ENCODE results near the gene HLA-DOB. TPM values are rescaled to one million over a fixed set of nuclear protein-coding genes. Genes with fewer than 3 reads are reported as not detected.
"Not testable (repeated sequence)": the region's sequence is repeated elsewhere in the genome, so short reads cannot be mapped to it uniquely, and the experiment has no call there.

HLA-DOB gene
- total RNA-seq, 1 experiment from 2014 or later: not detected

GRCh38 chr6:32815115-32815514, 1.7 kb downstream of the HLA-DOB start:
- DNase-seq (ENCODE audit: low spot score): no peak

- DNase-seq (ENCODE audit: low spot score): no peak
Observed at GRCh38 chr6:32814145-32814544, 2.7 kb downstream of the HLA-DOB start.

DNA sequence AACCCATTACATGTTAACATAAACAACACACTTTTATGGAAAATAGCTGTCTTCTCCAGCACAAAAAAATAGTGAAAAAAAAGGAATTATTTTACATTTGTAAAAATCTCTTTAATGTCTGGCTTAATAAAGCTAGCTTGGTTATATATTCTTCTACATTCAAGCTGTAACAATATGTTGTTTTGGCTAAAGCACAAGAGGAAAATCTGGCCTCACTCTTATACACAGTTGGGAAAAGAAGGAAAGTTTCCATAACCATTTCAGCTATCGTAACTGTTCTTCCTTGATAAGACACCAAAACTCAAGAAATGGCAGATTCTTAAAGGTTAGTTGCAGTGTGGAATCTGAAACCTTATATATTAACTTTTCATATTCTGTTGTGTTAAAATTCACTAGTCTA, 7.6 kb downstream of the HLA-DOB start:
- no peak for DNase-seq (ENCODE audit: low spot score)

DNA sequence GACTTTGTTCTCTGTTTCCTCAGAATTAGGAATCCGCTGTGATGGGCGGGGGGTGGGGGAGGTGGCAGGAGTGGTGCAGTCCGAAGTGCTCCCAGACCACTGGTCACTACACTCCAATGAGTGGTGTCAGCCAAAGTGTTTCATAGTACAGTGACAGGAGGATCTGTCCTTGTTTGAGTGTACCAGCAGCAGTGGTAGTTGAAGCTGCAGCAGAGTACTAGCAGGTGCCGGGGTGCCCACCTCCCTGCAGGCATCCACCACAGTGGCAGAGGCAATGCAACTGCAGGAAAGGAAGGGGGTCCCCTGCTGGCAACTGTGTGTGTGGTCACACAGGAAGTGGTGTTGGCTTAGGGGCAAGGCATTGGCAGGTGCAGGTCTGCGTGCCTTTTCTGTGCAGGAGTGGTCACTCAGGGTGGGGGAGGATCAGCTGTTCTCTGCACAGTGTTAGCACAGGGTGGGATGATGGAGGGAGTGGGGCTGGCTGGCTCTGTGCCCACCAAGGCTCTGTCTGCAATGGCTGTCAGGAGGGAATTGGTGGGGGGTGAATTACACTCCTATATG, 9.7 kb downstream of the HLA-DOB start:
- DNase-seq (ENCODE audit: low spot score): no peak

DNA sequence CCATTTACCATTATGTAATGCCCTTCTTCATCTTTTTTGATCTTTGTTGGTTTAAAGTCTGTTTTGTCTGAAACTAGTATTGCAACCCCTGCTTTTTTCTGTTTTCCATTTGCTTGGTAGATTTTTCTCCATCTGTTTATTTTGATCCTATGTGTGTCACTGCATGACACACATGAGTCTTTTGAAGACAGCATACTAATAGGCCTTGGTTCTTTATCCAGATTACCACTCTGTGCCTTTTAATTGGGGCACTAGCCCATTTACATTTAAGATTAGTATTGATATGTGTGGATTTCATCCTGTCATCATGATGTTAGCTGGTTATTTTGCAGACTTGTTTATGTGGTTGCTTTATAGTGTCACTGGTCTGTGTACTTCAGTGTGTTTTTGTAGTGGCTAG, 11.4 kb downstream of the HLA-DOB start:
- not testable (repeated sequence) for DNase-seq (ENCODE audit: low spot score)

DNA sequence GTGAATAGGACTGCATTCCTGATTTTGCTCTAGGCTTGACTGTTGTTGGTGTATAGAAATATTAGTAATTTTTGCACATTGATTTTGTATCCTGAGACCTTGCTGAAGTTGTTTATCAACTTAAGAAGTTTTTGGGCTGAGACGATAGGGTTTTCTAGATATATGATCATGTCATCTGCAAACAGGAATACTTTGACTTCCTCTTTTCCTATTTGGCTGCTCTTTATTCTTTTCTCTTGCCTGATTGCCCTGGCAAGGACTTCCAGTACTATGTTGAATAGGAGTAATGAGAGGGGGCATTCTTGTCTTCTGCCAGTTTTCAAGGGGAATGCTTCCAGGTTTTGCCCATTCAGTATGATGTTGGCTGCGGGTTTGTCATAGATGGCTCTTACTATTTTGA, 13.4 kb downstream of the HLA-DOB start:
- no peak for DNase-seq (ENCODE audit: low spot score)

DNA sequence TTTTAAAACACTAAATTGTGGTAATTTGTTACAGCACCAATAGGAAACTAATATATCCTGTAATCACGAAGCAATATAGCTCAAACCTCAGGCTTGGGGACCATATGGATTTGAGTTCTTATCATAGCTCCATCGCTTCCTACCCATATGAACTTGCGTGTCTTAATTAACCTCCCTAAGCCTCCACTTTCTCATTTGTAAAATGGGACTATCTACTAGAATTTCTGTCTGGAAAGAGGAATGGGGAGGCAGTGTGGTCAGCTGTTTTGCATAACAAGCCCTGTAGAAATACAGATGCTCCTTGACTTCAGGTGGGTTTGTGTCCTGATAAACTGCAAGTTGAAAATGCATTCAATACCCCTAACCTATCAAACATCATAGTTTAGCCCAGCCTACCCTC, 17.1 kb downstream of the HLA-DOB start:
- DNase-seq (ENCODE audit: low spot score): no peak

- DNase-seq (ENCODE audit: low spot score): no peak
Observed at GRCh38 chr6:32799168-32799567, 17.6 kb downstream of the HLA-DOB start.

GRCh38 chr6:32796848-32797776, 19.7 kb downstream of the HLA-DOB start:
- peak; percentile 61 for DNase-seq (ENCODE audit: low spot score)

DNA sequence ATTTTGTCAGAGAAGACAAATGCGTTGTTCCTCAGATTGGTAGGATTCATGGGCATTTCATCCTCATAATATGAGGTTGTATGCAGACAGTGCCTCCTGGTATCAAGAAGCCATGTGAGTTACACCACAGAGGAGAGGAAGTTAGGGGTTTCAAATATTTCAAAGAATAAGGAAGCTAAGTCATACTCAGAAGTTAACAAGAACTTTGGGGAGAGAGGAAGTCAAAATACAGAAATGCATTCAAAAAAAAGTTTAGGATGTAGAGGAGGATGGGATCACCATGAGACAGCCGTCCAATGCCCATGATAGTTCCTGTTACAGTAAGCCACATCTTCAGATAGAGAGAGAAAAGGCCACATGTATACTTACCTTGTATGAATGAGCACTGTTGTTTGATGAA, 22.3 kb downstream of the HLA-DOB start:
- no peak for DNase-seq (ENCODE audit: low spot score)

DNA sequence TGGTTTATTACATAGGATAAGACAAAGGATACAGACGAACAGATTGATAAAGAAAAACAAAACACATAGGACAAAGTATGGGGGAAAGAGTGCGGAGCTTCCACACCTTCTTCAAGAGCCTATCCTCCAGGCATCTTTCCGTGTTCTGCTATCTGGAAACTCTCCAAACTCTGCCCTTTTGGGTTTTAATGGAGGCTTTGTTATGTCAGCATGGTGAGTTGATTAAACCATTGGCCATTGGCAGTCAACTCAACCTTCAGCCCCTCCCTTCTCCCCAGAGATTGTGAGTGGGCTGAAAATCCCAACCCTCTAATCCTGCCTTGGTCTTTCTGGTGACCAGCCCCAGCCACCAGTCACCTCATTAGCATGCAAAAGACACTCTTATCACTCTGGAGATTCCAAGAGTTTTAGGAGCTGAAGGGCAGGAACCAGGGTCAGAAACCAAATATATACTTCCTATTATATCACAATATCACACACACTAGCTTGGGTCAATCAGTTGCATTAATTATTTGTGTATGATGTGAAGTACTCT, 23.8 kb downstream of the HLA-DOB start:
- no peak for DNase-seq (ENCODE audit: low spot score)

GRCh38 chr6:32790306-32790705, 26.5 kb downstream of the HLA-DOB start:
- DNase-seq (ENCODE audit: low spot score): no peak

- peak; percentile 59 for DNase-seq (ENCODE audit: low spot score)
Observed at GRCh38 chr6:32785781-32786533, 30.8 kb downstream of the HLA-DOB start.

GRCh38 chr6:32782923-32783322, 33.9 kb downstream of the HLA-DOB start:
- not testable (repeated sequence) for DNase-seq (ENCODE audit: low spot score)

DNA sequence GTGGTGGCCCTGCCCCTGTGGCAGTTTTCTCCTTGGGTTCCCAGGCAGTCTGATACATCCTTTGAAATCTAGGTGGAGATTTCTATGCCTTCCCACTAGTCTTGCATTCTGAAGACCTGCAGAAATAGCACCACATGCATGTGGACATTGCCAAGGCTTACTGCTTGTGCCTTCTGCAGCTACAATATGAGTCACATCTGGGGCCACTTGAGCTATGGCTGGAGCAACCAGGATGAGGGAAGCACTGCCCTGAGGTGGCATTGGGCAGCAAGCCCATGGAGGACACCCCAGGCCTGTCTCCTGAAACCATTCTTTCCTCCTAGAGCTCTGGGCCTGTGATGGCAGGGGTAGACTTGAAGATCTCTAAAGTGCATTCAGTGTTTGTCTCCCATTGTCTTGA, 37.8 kb downstream of the HLA-DOB start:
- no peak for DNase-seq (ENCODE audit: low spot score)

GRCh38 chr6:32775071-32775470, 41.7 kb downstream of the HLA-DOB start:
- no peak for DNase-seq (ENCODE audit: low spot score)

DNA sequence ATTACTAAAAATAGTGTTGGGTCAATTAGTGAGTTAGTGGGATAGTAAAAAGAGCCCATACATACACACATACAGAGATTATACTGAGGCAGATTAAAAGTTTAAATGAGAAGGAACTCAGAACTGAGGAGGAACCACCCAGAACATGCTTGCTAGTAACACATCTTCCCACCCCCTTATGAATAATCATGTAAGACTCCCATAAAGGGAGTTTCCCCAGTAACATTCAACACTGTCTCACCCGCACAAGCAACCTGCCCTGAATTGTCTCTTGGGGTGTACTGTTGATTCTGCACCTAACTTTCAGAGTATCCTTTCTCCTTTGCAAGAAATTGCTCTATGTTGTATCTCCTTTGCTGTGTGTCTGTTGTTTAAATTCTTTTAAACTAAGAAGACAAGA, 42.4 kb downstream of the HLA-DOB start:
- DNase-seq (ENCODE audit: low spot score): no peak

GRCh38 chr6:32772656-32773055, 44.1 kb downstream of the HLA-DOB start:
- no peak for DNase-seq (ENCODE audit: low spot score)

- DNase-seq (ENCODE audit: low spot score): no peak
Observed at GRCh38 chr6:32764048-32764447, 52.8 kb downstream of the HLA-DOB start.

- no peak for DNase-seq (ENCODE audit: low spot score)
Observed at GRCh38 chr6:32763421-32763820, 53.4 kb downstream of the HLA-DOB start, which contains the start of gene HLA-DQB2. HLA-DQB2 (minus strand) TSS chr6:32763532; CDS start chr6:32763470, 62 bp downstream.

Measured in HT-29 (cell line).